KBM-7 (cell line): Measurements from ENCODE around the gene FCN3.

Experiments used
- DNase-seq: peaks from one replicate; pipeline ENCODE4 v3.0.0-alpha.2; 2015
- in situ Hi-C: fragments of 300-500 bp; cut with MboI; formaldehyde crosslinking; loops from 2 replicates; pipeline ENCODE4 v1.14.3; 2020; ENCODE audit warnings: low sequenced_read_pairs, low pct_unique_long_range_greater_than_20kb, mixed read lengths

Gene FCN3

DNA sequence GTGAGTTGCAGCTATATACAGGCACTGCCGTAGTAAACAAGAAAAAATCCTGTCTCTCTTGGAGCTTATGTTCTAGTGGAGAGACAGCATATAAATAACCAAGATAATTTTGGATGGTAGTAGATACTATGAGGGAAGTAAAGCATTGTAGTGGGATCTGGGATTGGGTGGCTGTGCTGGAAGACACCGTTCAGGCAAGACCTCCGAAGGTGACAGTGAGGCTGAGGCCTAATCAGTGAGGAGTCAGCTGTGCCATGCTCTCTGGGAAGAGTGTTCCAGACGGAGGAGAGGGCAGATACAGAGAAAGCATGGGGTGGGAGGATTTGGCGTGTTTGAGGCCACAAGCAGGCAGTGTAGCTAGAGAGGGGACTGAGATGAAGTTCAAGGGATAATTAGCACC, 46.7 kb downstream of the FCN3 start:
- in situ Hi-C loops = no loop called here
- DNase-seq = no peak

DNA sequence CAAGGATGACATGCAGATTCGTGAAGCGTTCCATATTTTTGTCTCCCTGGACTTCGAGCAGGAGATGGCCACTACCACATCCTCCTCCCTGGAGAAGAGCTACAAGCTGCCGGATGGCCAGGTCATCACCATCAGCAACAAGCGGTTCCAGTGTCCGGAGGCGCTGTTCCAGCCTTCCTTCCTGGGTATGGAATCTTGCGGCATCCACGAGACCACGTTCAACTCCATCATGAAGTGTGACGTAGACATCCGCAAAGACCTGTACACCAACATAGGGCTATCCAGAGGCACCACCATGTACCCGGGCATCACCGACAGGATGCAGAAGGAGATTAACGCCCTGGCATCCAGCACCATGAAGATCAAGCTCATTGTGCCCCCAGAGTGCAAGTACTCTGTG, 49.3 kb downstream of the FCN3 start:
- no peak for DNase-seq

GRCh38 chr1:27322569-27323240, 51.9 kb downstream of the FCN3 start:
- in situ Hi-C loops = no loop called here
- DNase-seq = no peak

More for the DNA sequence above, 49.3 kb downstream of the FCN3 start:
- in situ Hi-C loops = no loop called here

DNA sequence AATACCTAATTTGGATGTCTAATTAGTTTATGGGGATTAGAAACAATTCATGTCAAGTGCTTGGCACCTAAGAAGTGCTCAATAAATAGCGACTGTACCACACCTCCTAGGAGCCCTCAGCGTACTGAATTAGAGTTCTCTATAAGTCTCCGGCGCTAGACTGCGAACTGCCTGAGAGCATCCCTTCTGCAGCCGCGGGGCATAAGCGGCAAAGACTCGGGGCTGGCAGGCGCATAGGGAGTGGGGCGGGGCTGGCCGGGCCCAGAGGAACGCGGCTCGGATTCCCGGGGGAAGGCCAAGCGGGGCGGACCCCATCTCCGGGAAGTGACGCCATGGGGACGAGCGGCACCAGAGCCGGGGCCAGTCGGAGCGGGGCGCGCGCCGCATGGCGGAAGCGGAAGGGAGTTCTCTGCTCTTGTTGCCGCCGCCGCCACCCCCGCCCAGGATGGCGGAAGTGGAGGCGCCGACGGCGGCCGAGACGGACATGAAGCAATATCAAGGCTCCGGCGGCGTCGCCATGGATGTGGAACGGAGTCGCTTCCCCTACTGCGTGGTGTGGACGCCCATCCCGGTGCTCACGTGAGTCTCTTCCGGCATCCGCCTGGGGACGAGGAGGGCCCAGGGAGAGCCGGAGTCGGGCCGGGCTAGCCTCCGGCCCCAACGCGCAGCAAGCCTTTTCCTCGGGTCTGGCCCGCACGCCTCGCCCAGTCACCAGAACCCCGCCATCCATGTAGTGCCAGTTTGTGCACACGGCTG, 52.6 kb downstream of the FCN3 start, which contains the start of gene TMEM222:
TMEM222 (plus strand) TSS at position 351 of the 756 bp plus-strand sequence; CDS start at position 386, 35 bp downstream.
- in situ Hi-C loops = no loop called here

More for the DNA sequence above, 52.6 kb downstream of the FCN3 start, which contains the start of gene TMEM222:
- peak; percentile 98 for DNase-seq
